Endodermal cell (in vitro differentiated cells): ENCODE results near the gene PLCXD3. TPM values are rescaled to one million over a fixed set of nuclear protein-coding genes. Genes with fewer than 3 reads are reported as not detected.
A peak's percentile ranks its signal among the peaks of the same experiment; 100 is the strongest.

Experiments
- DNase-seq: peaks from one replicate; pipeline ENCODE4 v3.0.0-alpha.2; 2017
- H3K27ac ChIP-seq: 2 replicates; pipeline ENCODE4 v1.5.1; 2013; ENCODE audit warnings: mild to moderate bottlenecking, low read depth, low read length, moderate library complexity
- H3K27me3 ChIP-seq: 2 replicates; pipeline ENCODE4 v1.6.1; 2013; ENCODE audit warnings: mild to moderate bottlenecking, low read length, moderate library complexity; ENCODE audit not compliant: insufficient read depth, control insufficient read depth, poor library complexity, severe bottlenecking
- H3K36me3 ChIP-seq: 2 replicates; pipeline ENCODE4 v1.7.0; 2013; ENCODE audit warnings: mild to moderate bottlenecking, low read length, moderate library complexity; ENCODE audit not compliant: control insufficient read depth, insufficient read depth
- H3K4me1 ChIP-seq: one replicate; pipeline ENCODE4 v1.7.0; 2013; ENCODE audit warnings: low read length; ENCODE audit not compliant: control insufficient read depth, insufficient read depth
- H3K4me3 ChIP-seq: 2 replicates; pipeline ENCODE4 v1.5.1; 2013; ENCODE audit warnings: mild to moderate bottlenecking, low read length, moderate library complexity
- H3K9ac ChIP-seq: 2 replicates; pipeline ENCODE4 v1.6.1; 2013; ENCODE audit warnings: mild to moderate bottlenecking, low read length, moderate library complexity; ENCODE audit not compliant: poor library complexity, severe bottlenecking; ENCODE audit errors: extremely low read depth
- H3K9me3 ChIP-seq: 2 replicates; pipeline ENCODE4 v1.6.1; 2013; ENCODE audit warnings: mild to moderate bottlenecking, low read length, moderate library complexity; ENCODE audit not compliant: control insufficient read depth
- H3K27ac Mint-ChIP-seq: 2 replicates; pipeline ENCODE4 v1.8.0; 2020; ENCODE audit warnings: mixed read lengths
- H3K27me3 Mint-ChIP-seq: 2 replicates; pipeline ENCODE4 v1.8.0; 2021; ENCODE audit warnings: mild to moderate bottlenecking, mixed read lengths; ENCODE audit not compliant: insufficient read depth
- H3K36me3 Mint-ChIP-seq: 2 replicates; pipeline ENCODE4 v1.8.0; 2020; ENCODE audit warnings: low read depth, mixed read lengths
- H3K4me1 Mint-ChIP-seq: 2 replicates; pipeline ENCODE4 v1.8.0; 2020; ENCODE audit warnings: mixed read lengths
- H3K4me3 Mint-ChIP-seq: 2 replicates; pipeline ENCODE4 v1.8.0; 2020; ENCODE audit warnings: mild to moderate bottlenecking, moderate library complexity, mixed read lengths
- H3K9me3 Mint-ChIP-seq: 2 replicates; pipeline ENCODE4 v1.8.0; 2020; ENCODE audit warnings: mild to moderate bottlenecking, mixed read lengths
- CTCF ChIP-seq: fragments of 200-600 bp; sonication (generic); conservative IDR thresholded peaks from 2 replicates; pipeline ENCODE4 v1.5.0; 2021; ENCODE audit warnings: antibody characterized with exemption, mild to moderate bottlenecking
- WGBS, 2 experiments: methylation state at CpG; one replicate each; pipeline versions ENCODE4 v1.1.5 to v1.1.7; 2013; ENCODE audit warnings: missing lambda C conversion rate in 2 of 2, mixed read lengths in 1 of 2; ENCODE audit not compliant: insufficient coverage in 1 of 2, insufficient read length in 1 of 2; 5-methylcytosine and 5-hydroxymethylcytosine counted together
- total RNA-seq, 2 donors: library from RNA; stranded (reverse); fragmentation: NEBNext Ultra II Directional in 1 of 2; extraction: Animal tissue kit (Norgen Biotek cat#: 25700) in 1 of 2; gene quantifications; 2 replicates in 1 of 2; 3 replicates in 1 of 2; pipeline ENCODE4 v1.2.1, GENCODE V29; 2021

Gene PLCXD3
- total RNA-seq, 2 donors from 2014 or later = 41.8 to 43.3 TPM

- Histone ChIP-seq H3K9me3 (peaks cover 5% of the 10 kb centered on the region), H3K4me3 (peak overlapping the region; percentile 28), H3K4me1 (peaks cover 8% of the 10 kb centered on the region), H3K27me3 (no peaks in the 10 kb centered on the region), H3K27ac (no peak overlapping the region), H3K9ac (no peak overlapping the region), H3K36me3 (no peaks in the 10 kb centered on the region)
- Mint-ChIP-seq H3K4me1 (peaks cover 52% of the 10 kb centered on the region), H3K4me3 (no peak overlapping the region), H3K9me3 (no peaks in the 10 kb centered on the region), H3K27me3 (no peaks in the 10 kb centered on the region), H3K27ac (peak overlapping the region; percentile 44), H3K36me3 (peaks cover 6% of the 10 kb centered on the region)
- DNase-seq = no peak
- WGBS, 2 experiments = 88 to 100% methylated on average over 1 of the region's 1 CpG
- TF ChIP-seq CTCF = no peak
Observed at GRCh38 chr5:41406936-41407335, 103.5 kb downstream of the PLCXD3 start.

- H3K27ac Mint-ChIP-seq = peak overlapping the region; percentile 5
- H3K27ac ChIP-seq = no peak overlapping the region
Observed at GRCh38 chr5:41406424-41406823, 104.0 kb downstream of the PLCXD3 start.

GRCh38 chr5:41404757-41405156 is 105.6 kb downstream of the PLCXD3 start:
- TF ChIP-seq CTCF = no peak
- Mint-ChIP-seq H3K9me3 (peaks cover 8% of the 10 kb centered on the region), H3K27me3 (no peaks in the 10 kb centered on the region), H3K4me1 (peaks cover 40% of the 10 kb centered on the region), H3K27ac (no peak overlapping the region), H3K36me3 (peaks cover 22% of the 10 kb centered on the region), H3K4me3 (no peak overlapping the region)
- Histone ChIP-seq H3K9ac (no peak overlapping the region), H3K9me3 (peaks cover 14% of the 10 kb centered on the region), H3K4me3 (no peak overlapping the region), H3K27me3 (no peaks in the 10 kb centered on the region), H3K36me3 (peaks cover 4% of the 10 kb centered on the region), H3K27ac (no peak overlapping the region), H3K4me1 (peaks cover 8% of the 10 kb centered on the region)
- no peak for DNase-seq

More at GRCh38 chr5:41406424-41406823, 104.0 kb downstream of the PLCXD3 start:
- no peaks in the 10 kb centered on the region for H3K27me3 Mint-ChIP-seq
- peaks cover 5% of the 10 kb centered on the region for H3K9me3 ChIP-seq
- 100% methylated on average over 1 of the region's 1 CpG; no CpG with 5 or more reads in 1 of the 2 experiments for WGBS, 2 experiments
- DNase-seq = no peak
- H3K9ac ChIP-seq = no peak overlapping the region
- H3K9me3 Mint-ChIP-seq = no peaks in the 10 kb centered on the region
- peaks cover 8% of the 10 kb centered on the region for H3K4me1 ChIP-seq
- peaks cover 51% of the 10 kb centered on the region for H3K4me1 Mint-ChIP-seq
- no peaks in the 10 kb centered on the region for H3K27me3 ChIP-seq
- peaks cover 9% of the 10 kb centered on the region for H3K36me3 Mint-ChIP-seq
- TF ChIP-seq CTCF = no peak
- H3K4me3 ChIP-seq = peak overlapping the region; percentile 28
- H3K4me3 Mint-ChIP-seq = no peak overlapping the region
- H3K36me3 ChIP-seq = no peaks in the 10 kb centered on the region
